HepG2 (cell line): ENCODE data around the gene SOBP. TPM values are rescaled to one million over a fixed set of nuclear protein-coding genes. Genes with fewer than 3 reads are reported as not detected.

ENCODE experiments used
- ATAC-seq: fragments of 200-7000 bp; cut with Tn5 transposase; 3 replicates; pipeline ENCODE4 v1.9.1; 2020; ENCODE audit warnings: mild to moderate bottlenecking, moderate library complexity
- BruUV-seq: library from RNA; stranded (reverse); fragments of 400-500 nt; replicated peaks from 2 replicates; lab custom pipeline; 2021; lab: Mats Ljungman, UMichigan
- CTCF ChIA-PET: fragments of 300-600 bp; formaldehyde crosslinking; extraction: SDS; loops from one replicate; lab custom pipeline; 2021; ENCODE audit warnings: low total read pairs, inconsistent platforms, low intra/inter-chr PET ratio; lab: Yijun Ruan, JAX
- POLR2A ChIA-PET: fragments of 350-600 bp; sonication (Branson Sonifier 250); formaldehyde crosslinking; loops from one replicate; lab custom pipeline; 2020; ENCODE audit warnings: antibody characterized with exemption, inconsistent platforms; lab: Yijun Ruan, JAX
- DNase-seq: peaks from one replicate; pipeline ENCODE4 v3.0.0-alpha.2; 2015; ENCODE audit warnings: low spot score
- FAIRE-seq: peaks from 3 replicates; lab custom pipeline; 2011; peaks lifted over from hg19 to GRCh38; lab: Jason Lieb, UNC
- H2AFZ ChIP-seq: one replicate; pipeline ENCODE4 v1.6.1; 2011; ENCODE audit warnings: low read length, inconsistent platforms
- H3K27ac ChIP-seq: fragments of 300-600 bp; 3 replicates; pipeline ENCODE4 v1.8.0; 2011; ENCODE audit warnings: mixed run types, mild to moderate bottlenecking, mixed read lengths, low read length, inconsistent platforms; ENCODE audit not compliant: insufficient read depth; ENCODE audit errors: extremely low read length
- H3K27me3 ChIP-seq, 2 experiments: fragments of 200-600 bp in 1 of 2; 2 replicates in 1 of 2; 3 replicates in 1 of 2; pipeline versions ENCODE4 v1.6.0 to v1.8.0; 2011; ENCODE audit warnings: low read length in 2 of 2, mild to moderate bottlenecking in 2 of 2, moderate library complexity in 2 of 2, inconsistent platforms in 1 of 2; ENCODE audit not compliant: insufficient read depth in 2 of 2, control insufficient read depth in 1 of 2
- H3K36me3 ChIP-seq, 2 experiments: fragments of 200-600 bp in 1 of 2; replicated peaks in 1 of 2; 2 replicates in 1 of 2; 3 replicates in 1 of 2; pipeline versions ENCODE4 v1.5.1 to v1.8.0; 2011; ENCODE audit warnings: low read length in 2 of 2, inconsistent platforms in 1 of 2; ENCODE audit not compliant: insufficient read depth in 2 of 2, control insufficient read depth in 1 of 2
- H3K4me1 ChIP-seq: 2 replicates; pipeline ENCODE4 v1.5.1; 2012; ENCODE audit warnings: low read length, inconsistent platforms; ENCODE audit not compliant: insufficient read depth
- H3K4me2 ChIP-seq: 2 replicates; pipeline ENCODE4 v1.6.0; 2011; ENCODE audit warnings: low read depth, low read length, inconsistent platforms
- H3K4me3 ChIP-seq, 3 experiments: fragments of 200-600 bp in 1 of 3; sonication (generic), shearing (Covaris generic) in 1 of 3; replicated peaks in 1 of 3; 2 replicates each; pipeline ENCODE4 v1.5.1; 2011 to 2016; ENCODE audit warnings: low read length in 3 of 3, inconsistent platforms in 2 of 3, low read depth in 2 of 3, mild to moderate bottlenecking in 2 of 3, control low read depth in 1 of 3, mixed read lengths in 1 of 3; ENCODE audit not compliant: insufficient read depth in 1 of 3
- H3K79me2 ChIP-seq: one replicate; pipeline ENCODE4 v1.6.1; 2011; ENCODE audit warnings: low read length, inconsistent platforms; ENCODE audit not compliant: insufficient read depth
- H3K9ac ChIP-seq: 2 replicates; pipeline ENCODE4 v1.6.0; 2011; ENCODE audit warnings: mild to moderate bottlenecking, low read depth, low read length, inconsistent platforms; ENCODE audit not compliant: insufficient read depth
- H3K9me3 ChIP-seq: 2 replicates; pipeline ENCODE4 v1.5.1; 2012; ENCODE audit warnings: mild to moderate bottlenecking, low read length
- H4K20me1 ChIP-seq: 2 replicates; pipeline ENCODE4 v1.6.0; 2011; ENCODE audit warnings: inconsistent platforms, mild to moderate bottlenecking, low read length, moderate library complexity; ENCODE audit not compliant: insufficient read depth
- ATF7 ChIP-seq, 2 experiments: fragments of 450-650 bp in 1 of 2; sonication (generic) in 1 of 2; formaldehyde crosslinking in 1 of 2; IDR thresholded peaks; 2 replicates each; pipeline versions ENCODE4 v1.4.0 to v1.6.1; 2016 to 2020; ENCODE audit warnings: antibody characterized with exemption in 1 of 2, mild to moderate bottlenecking in 1 of 2, missing genetic modification reagents in 1 of 2
- ISX ChIP-seq: sonication (generic); formaldehyde crosslinking; conservative IDR thresholded peaks from 2 replicates; pipeline ENCODE4 v1.5.0; 2020; ENCODE audit warnings: missing genetic modification reagents
- NFRKB ChIP-seq: fragments of 450-650 bp; IDR thresholded peaks from 2 replicates; pipeline ENCODE4 v1.6.1; 2017
- SALL2 ChIP-seq: sonication (generic); formaldehyde crosslinking; IDR thresholded peaks from 2 replicates; pipeline ENCODE4 v1.8.1; 2023; ENCODE audit warnings: mild to moderate bottlenecking, missing genetic modification reagents, inconsistent platforms
- TGIF2 ChIP-seq: IDR thresholded peaks from 2 replicates; pipeline ENCODE4 v1.6.1; 2016; ENCODE audit warnings: control low read depth, missing compliant biosample characterization
- WGBS: methylation state at CpG from one replicate; pipeline ENCODE4 v1.1.6; 2017; ENCODE audit warnings: low lambda C conversion rate; 5-methylcytosine and 5-hydroxymethylcytosine counted together
- in situ Hi-C: cut with HindIII; loops from 2 replicates; pipeline ENCODE4 v1.10.0; 2017; ENCODE audit warnings: low pct_unique_long_range_greater_than_20kb; ENCODE audit not compliant: extremely low pct_ligation_motif_present
- intact Hi-C: fragments of 100-400 bp; cut with micrococcal nuclease; formaldehyde crosslinking; loops from one replicate; pipeline ENCODE4 v1.10.0; 2022; ENCODE audit not compliant: unreplicated experiment
- polyA plus RNA-seq, 8 experiments: library from polyadenylated mRNA; depleted of rRNA in 3 of 8; stranded (reverse) in 7 of 8; unstranded in 1 of 8; fragments of >200 nt; fragmentation: Illumina TruSeq in 4 of 8; extraction: Trizol in 4 of 8; gene quantifications; 2 replicates each; pipeline versions ENCODE4 v1.2.1 to v1.2.3, GENCODE V29; 2011 to 2016; ENCODE audit warnings: low read depth in 4 of 8, missing spikeins in 1 of 8, mixed read lengths in 1 of 8; ENCODE audit not compliant: insufficient read depth in 1 of 8
- total RNA-seq, 5 experiments: library from RNA; depleted of rRNA; stranded (reverse); fragments of >200 nt; fragmentation: Illumina TruSeq; extraction: Trizol; gene quantifications; 2 replicates each; pipeline ENCODE4 v1.2.3, GENCODE V29; 2016; ENCODE audit warnings: low read depth in 1 of 5
- TF ChIP-seq, protein P1 (sequence below): sonication (generic); formaldehyde crosslinking; IDR thresholded peaks from 2 replicates; pipeline ENCODE4 v1.4.0; 2020; ENCODE audit warnings: mild to moderate bottlenecking, missing genetic modification reagents

The SOBP gene
- total and polyA plus RNA-seq, 2 of the 13 experiments (the other 11 are each of a cell fraction or from before 2014, with no cell fraction given), result 1.5 to 6.9 TPM

- no peak for FAIRE-seq
- no peak overlapping the region for H3K4me3 ChIP-seq
- POLR2A ChIA-PET, result no interaction called here
- H3K27ac ChIP-seq, result no peak overlapping the region
- no peaks in the 10 kb centered on the region for H3K4me1 ChIP-seq
- H3K79me2 ChIP-seq, result no peaks in the 10 kb centered on the region
- in situ Hi-C loops, result no loop called here
- no peak overlapping the region for H2AFZ ChIP-seq
- no peak for DNase-seq
- intact Hi-C loops, result no loop called here
- CTCF ChIA-PET, result no interaction called here
- 96% methylated on average over 2 of the region's 2 CpGs for WGBS
- no peak overlapping the region for H3K4me2 ChIP-seq
- no peaks in the 10 kb centered on the region for H3K9me3 ChIP-seq
- peaks cover 6 to 7% of the 10 kb centered on the region in 2 experiments; a peak in 3 of 5 replicates for H3K36me3 ChIP-seq
- no peak for ATAC-seq
- TF ChIP-seq ATF7 (IDR thresholded peaks at IDR 0.05) (peak; percentile 76), ATF7 (CRISPR knock-in tag; IDR thresholded peaks at IDR 0.05) (no peak), SALL2 (CRISPR knock-in tag) (no peak), ISX (CRISPR knock-in tag) (no peak), NFRKB (no peak)
- no TSS peak for BruUV-seq
- peaks cover 5% of the 10 kb centered on the region; the same call in 1 of the 2 replicates for H4K20me1 ChIP-seq
- H3K9ac ChIP-seq, result no peak overlapping the region
- H3K27me3 ChIP-seq, result no peaks in the 10 kb centered on the region
Measured at GRCh38 chr6:107620732-107621131, 130.8 kb downstream of the SOBP start.

GRCh38 chr6:107621229-107621937 lies 131.5 kb downstream of the SOBP start:
- Histone ChIP-seq H3K9me3 (no peaks in the 10 kb centered on the region), H3K27ac (no peak overlapping the region), H3K27me3 (no peaks in the 10 kb centered on the region), H4K20me1 (peaks cover 5% of the 10 kb centered on the region; the same call in 1 of the 2 replicates), H3K79me2 (no peaks in the 10 kb centered on the region), H2AFZ (no peak overlapping the region), H3K4me2 (no peak overlapping the region), H3K36me3 (peaks cover 6 to 7% of the 10 kb centered on the region in 2 experiments; a peak in 3 of 5 replicates), H3K4me1 (no peaks in the 10 kb centered on the region), H3K9ac (no peak overlapping the region), H3K4me3 (no peak overlapping the region)
- ATAC-seq (no peak), DNase-seq (no peak), FAIRE-seq (no peak)
- in situ Hi-C loops, result no loop called here
- 94% methylated on average over 6 of the region's 6 CpGs for WGBS
- no peak for TF ChIP-seq TGIF2
- TF ChIP-seq, protein P1, sequence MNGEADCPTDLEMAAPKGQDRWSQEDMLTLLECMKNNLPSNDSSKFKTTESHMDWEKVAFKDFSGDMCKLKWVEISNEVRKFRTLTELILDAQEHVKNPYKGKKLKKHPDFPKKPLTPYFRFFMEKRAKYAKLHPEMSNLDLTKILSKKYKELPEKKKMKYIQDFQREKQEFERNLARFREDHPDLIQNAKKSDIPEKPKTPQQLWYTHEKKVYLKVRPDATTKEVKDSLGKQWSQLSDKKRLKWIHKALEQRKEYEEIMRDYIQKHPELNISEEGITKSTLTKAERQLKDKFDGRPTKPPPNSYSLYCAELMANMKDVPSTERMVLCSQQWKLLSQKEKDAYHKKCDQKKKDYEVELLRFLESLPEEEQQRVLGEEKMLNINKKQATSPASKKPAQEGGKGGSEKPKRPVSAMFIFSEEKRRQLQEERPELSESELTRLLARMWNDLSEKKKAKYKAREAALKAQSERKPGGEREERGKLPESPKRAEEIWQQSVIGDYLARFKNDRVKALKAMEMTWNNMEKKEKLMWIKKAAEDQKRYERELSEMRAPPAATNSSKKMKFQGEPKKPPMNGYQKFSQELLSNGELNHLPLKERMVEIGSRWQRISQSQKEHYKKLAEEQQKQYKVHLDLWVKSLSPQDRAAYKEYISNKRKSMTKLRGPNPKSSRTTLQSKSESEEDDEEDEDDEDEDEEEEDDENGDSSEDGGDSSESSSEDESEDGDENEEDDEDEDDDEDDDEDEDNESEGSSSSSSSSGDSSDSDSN, result no peak
- POLR2A ChIA-PET, result no interaction called here
- no TSS peak for BruUV-seq
- intact Hi-C loops, result no loop called here
- CTCF ChIA-PET, result no interaction called here
